DMS 273 treated with DMSO at 0.1 percent for 48 hours (cell line): ENCODE measurements around the gene PAEP.

Experiments used
- DNase-seq: peaks from one replicate; lab custom pipeline; 2025; lab: John Stamatoyannopoulos, UW

Gene PAEP

GRCh38 chr9:135579889-135580660 lies 18.5 kb downstream of the PAEP start:
- DNase-seq = no peak

- DNase-seq = no peak
Measured at GRCh38 chr9:135580664-135581380, 19.3 kb downstream of the PAEP start.

GRCh38 chr9:135581636-135582426 lies 20.3 kb downstream of the PAEP start:
- DNase-seq = no peak

GRCh38 chr9:135582541-135582940 lies 21.0 kb downstream of the PAEP start:
- DNase-seq = no peak

GRCh38 chr9:135582966-135583687 lies 21.6 kb downstream of the PAEP start:
- DNase-seq = no peak

GRCh38 chr9:135583688-135584011 lies 22.1 kb downstream of the PAEP start:
- no peak for DNase-seq

- no peak for DNase-seq
Measured at GRCh38 chr9:135584371-135584770, 22.8 kb downstream of the PAEP start.

- no peak for DNase-seq
Measured at GRCh38 chr9:135584934-135585333, 23.4 kb downstream of the PAEP start.

- no peak for DNase-seq
Measured at GRCh38 chr9:135586601-135587109, 25.1 kb downstream of the PAEP start.

GRCh38 chr9:135587658-135588057 lies 26.1 kb downstream of the PAEP start:
- no peak for DNase-seq

- no peak for DNase-seq
Measured at GRCh38 chr9:135588371-135588770, 26.8 kb downstream of the PAEP start.

- no peak for DNase-seq
Measured at GRCh38 chr9:135588886-135589595, 27.5 kb downstream of the PAEP start.

- DNase-seq = no peak
Measured at GRCh38 chr9:135589596-135590485, 28.3 kb downstream of the PAEP start.

GRCh38 chr9:135590486-135591079 lies 29.0 kb downstream of the PAEP start:
- DNase-seq = no peak

GRCh38 chr9:135591506-135592330 lies 30.2 kb downstream of the PAEP start:
- no peak for DNase-seq

GRCh38 chr9:135592331-135592590 lies 30.7 kb downstream of the PAEP start:
- no peak for DNase-seq

- DNase-seq = no peak
Measured at GRCh38 chr9:135592625-135593024, 31.1 kb downstream of the PAEP start.

GRCh38 chr9:135596211-135596610 lies 34.7 kb downstream of the PAEP start:
- no peak for DNase-seq

GRCh38 chr9:135600296-135600817 lies 38.8 kb downstream of the PAEP start:
- DNase-seq = no peak
